Retinal pigment epithelial cell (primary cell): ENCODE measurements around the gene HES1.
"Not testable (repeated sequence)": the region's sequence is repeated elsewhere in the genome, so short reads cannot be mapped to it uniquely, and the experiment has no call there.

Experiments
- DNase-seq: peaks from one replicate; pipeline ENCODE4 v3.0.0-alpha.2; 2010; ENCODE audit warnings: low read depth
- H3K4me3 ChIP-seq: 2 replicates; pipeline ENCODE4 v1.5.1; 2011; ENCODE audit warnings: mild to moderate bottlenecking, low read length, control low read depth, moderate library complexity
- TF ChIP-seq, protein P1 (sequence below): conservative IDR thresholded peaks from 2 replicates; pipeline ENCODE4 v1.5.1; 2011; ENCODE audit warnings: low read depth, low read length, control low read depth, inconsistent platforms

Gene HES1

DNA sequence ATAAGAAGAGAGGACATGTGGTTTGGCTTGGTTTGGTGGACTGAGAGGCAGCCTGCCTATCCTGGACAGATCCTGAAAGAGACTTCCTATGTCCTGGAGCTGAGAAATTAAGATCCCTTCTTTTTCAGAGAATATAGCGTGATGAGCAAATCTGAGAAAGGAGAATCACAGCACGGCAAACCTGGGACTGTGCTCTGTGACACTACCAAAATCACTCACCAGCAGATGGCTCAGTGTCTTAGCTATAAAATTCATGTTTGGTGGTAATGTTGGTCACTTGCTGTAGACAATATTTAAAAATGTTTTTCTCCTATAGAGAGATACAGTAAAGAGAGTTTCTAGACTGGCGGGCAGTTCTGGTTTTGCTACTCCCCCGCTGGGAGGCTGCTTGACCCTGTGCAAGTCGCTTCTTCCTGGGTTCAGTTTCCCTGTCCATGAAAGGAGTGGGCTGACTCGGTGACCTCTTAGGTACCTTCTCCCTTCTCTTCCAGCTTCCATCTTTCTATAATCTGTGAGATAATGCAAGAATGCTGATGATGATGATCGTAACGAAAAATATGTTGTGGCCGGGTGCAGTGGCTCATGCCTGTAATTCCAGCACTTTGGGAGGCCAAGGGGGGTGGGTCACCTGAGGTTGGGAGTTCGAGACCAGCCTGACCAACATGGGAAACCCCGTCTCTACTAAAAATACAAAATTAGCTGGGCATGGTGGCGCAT lies 7.6 kb upstream of the HES1 start:
- DNase-seq: no peak
- H3K4me3 ChIP-seq: no peak overlapping the region
- TF ChIP-seq, protein P1, sequence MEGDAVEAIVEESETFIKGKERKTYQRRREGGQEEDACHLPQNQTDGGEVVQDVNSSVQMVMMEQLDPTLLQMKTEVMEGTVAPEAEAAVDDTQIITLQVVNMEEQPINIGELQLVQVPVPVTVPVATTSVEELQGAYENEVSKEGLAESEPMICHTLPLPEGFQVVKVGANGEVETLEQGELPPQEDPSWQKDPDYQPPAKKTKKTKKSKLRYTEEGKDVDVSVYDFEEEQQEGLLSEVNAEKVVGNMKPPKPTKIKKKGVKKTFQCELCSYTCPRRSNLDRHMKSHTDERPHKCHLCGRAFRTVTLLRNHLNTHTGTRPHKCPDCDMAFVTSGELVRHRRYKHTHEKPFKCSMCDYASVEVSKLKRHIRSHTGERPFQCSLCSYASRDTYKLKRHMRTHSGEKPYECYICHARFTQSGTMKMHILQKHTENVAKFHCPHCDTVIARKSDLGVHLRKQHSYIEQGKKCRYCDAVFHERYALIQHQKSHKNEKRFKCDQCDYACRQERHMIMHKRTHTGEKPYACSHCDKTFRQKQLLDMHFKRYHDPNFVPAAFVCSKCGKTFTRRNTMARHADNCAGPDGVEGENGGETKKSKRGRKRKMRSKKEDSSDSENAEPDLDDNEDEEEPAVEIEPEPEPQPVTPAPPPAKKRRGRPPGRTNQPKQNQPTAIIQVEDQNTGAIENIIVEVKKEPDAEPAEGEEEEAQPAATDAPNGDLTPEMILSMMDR: no peak

DNA sequence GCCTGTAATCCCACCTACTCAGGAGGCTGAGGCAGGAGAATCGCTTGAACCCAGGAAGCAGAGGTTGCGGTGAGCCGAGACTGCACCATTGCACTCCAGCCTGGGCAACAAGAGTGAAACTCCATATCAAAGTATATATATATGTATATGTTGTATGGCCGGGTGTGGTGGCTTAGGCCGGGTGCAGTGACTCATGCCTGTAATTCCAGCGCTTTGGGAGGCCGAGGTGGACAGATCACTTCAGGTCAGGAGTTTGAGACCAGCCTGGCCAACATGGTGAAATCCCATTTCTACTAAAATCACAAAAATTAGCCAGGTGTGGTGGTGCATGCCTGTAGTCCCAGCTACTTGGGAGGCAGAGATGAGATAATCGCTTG lies 7.0 kb upstream of the HES1 start:
- DNase-seq, H3K4me3 ChIP-seq: not testable (repeated sequence)

DNA sequence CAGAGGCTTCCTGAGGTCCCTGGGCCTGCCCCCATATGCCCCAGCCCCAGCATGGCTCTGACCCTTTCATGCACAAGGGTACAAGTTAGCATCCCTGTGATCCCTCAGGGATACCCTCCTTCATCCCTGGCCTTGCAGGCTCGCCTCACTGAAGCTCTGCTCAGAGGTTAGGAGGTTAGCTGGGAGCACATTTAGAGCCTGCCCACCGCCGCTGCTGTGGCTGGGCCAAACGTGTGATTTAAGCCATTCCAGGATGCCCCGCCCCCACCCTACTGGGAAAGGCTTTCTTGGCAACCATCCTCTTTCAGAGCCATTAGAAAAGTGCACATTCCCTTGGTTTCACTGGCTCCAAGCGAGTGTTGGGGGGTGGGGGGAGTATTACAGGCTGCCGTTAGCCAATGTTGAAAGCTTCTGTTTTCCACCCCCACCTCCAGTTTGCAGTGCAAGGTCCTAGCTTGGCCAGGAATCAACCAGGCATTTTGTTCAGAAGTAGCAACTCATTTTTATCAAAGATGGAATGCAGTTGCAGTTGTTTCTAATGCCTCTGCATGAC lies 6.3 kb upstream of the HES1 start:
- TF ChIP-seq, protein P1: no peak
- no peak overlapping the region for H3K4me3 ChIP-seq
- DNase-seq: peak; percentile 92

DNA sequence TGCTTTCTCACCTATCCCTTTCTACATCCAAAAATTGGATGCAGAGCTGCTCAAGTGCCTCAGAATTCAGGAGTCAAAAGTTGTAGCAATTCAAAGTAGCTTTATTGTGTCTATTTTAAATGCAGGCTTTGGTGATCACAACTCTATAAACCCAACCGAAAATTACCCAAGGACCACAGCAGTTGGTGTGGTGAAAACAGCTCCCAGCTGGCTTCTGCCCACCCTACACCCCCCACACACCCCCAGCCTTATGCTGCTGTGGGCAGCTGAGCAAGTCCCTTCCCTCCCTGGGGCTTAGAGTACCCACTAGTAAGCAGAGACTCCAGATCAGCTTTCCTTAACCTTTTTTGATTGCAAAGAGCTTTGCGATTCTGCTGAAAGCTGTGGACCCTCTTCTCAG lies 5.8 kb upstream of the HES1 start:
- TF ChIP-seq, protein P1: no peak
- no peak for DNase-seq
- no peak overlapping the region for H3K4me3 ChIP-seq

DNA sequence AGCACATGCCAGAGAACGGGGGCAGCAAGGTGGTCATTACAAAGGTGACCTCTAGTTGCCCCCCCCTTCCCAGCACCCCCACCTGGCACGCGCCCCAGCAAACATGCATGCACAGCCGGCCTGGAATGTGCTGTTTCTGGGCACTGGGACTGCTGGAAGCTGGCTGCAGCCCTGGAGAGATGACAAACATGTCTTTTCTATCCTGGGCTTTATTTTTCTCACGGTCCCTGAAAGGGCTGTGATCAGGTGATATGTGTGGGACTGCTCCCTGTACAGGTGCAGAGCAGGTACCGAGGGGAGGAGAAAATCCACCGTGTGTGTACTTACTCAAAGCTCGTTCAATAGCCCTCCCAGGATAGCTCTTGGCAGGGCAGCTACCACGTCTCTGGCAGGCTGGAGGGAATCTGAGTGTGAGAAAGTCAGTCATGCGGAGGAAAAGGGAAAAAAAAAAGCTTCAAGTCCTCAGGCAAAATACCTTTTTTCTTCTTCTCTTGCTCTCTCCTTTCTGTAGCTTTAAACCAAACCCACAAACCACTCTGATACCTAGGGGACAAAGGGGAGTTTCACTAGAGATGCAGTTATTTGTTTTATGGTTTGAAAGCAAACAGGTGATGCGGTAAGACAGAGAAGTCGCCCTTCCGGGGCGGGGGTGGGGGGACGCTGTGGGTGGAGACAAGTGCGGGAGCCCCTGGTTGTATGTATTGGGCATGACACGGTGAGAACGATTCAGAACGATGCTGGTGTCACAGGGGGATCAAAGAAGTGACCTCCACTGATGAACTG lies 5.0 kb upstream of the HES1 start:
- TF ChIP-seq, protein P1: no peak
- peak overlapping the region; percentile 20 for H3K4me3 ChIP-seq
- peak; percentile 90 for DNase-seq

DNA sequence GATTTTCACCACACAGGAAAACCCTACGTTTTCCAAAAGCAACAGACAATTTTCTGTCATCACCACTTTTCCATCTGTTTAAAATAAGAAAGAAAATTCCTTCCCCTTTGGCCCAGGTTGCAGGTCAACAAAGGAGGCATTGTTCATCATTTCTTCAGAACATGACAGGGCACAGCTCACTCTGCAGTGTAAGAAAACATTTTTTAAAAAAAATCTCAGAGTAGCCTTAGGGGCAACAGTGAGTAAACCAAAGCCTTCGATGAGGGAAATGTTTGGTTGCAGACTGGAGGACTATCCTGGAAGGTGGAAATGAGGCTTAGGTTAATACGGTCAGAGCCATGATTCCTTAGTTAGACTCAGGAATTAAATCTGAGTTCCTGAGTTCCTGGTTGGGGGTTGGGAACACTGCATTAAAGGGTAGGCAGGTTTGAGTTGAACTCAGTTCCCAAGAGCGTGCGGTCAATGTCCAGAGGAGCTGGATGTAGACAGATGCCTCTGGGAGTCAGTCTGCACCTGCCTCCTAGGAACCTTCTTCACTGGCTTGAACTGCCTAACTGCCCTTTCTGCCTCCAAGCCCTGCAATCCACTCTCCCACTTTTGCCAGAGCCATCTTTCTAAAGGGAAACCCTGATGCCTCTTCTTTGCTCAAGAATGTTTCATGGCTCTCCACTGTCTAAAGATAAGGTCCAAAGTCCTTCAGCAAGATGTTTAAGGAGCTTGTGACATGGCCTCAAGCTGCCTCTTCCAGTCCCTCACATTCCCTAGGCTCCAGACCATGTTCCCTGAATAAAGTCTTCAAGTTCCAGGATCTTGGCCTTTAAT lies 3.3 kb upstream of the HES1 start:
- DNase-seq: no peak
- no peak overlapping the region for H3K4me3 ChIP-seq
- TF ChIP-seq, protein P1: no peak

DNA sequence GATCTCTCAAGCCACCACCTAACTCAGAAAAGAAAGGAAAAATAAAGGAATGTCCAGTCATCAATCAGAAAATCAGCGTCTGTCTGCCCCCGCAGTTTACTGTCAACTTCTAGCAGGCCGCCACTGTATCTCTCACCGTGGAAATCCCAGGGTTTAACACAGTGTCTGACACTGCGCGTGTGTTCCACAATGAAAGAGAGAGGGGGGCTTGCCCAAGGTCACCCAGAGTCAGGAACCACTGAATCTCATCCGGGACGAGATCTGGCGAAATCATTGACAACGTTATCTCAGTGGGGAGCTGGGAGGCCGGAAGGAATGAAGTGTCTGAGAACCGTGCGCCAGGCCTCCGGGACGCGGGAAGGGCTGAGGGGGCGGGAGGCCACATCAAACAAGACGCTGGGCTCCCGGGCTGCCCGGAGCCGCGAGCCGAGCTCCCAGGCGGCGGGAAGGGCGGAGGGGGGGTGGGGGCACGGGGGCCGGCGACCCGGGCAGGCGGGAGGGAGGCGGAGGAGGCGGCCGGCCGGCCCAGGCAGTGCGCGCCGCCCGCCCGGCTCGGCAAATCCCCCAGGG lies 2.2 kb upstream of the HES1 start:
- peak overlapping the region; percentile 32 for H3K4me3 ChIP-seq
- no peak for DNase-seq
- TF ChIP-seq, protein P1: no peak
